Mucosa of gallbladder (tissue), 1 donor: ENCODE measurements around the gene RPL38. TPM values are rescaled to one million over a fixed set of nuclear protein-coding genes. Genes with fewer than 3 reads are reported as not detected.

Experiments used
- DNase-seq: peaks from one replicate; pipeline ENCODE4 v3.0.0-alpha.2; 2020; ENCODE audit warnings: low spot score
- total RNA-seq: library from RNA; stranded (reverse); gene quantifications from one replicate; pipeline ENCODE4 v1.2.1, GENCODE V29; 2021
- donor health status: DM: no; HTN: no; CAD: no.

The RPL38 gene
- total RNA-seq, 1 donor from 2014 or later: 627 TPM

GRCh38 chr17:74245871-74246270 is 42.4 kb downstream of the RPL38 start:
- no peak for DNase-seq

GRCh38 chr17:74249590-74250270 is 46.3 kb downstream of the RPL38 start:
- no peak for DNase-seq

GRCh38 chr17:74250324-74250995 is 47.0 kb downstream of the RPL38 start:
- no peak for DNase-seq

GRCh38 chr17:74251051-74251450 is 47.6 kb downstream of the RPL38 start:
- DNase-seq: no peak

GRCh38 chr17:74251569-74251968 is 48.1 kb downstream of the RPL38 start:
- DNase-seq: no peak

GRCh38 chr17:74252211-74252610 is 48.7 kb downstream of the RPL38 start:
- DNase-seq: no peak

- DNase-seq: no peak
Observed at GRCh38 chr17:74253036-74253435, 49.6 kb downstream of the RPL38 start.

- no peak for DNase-seq
Observed at GRCh38 chr17:74257311-74257710, 53.8 kb downstream of the RPL38 start.

GRCh38 chr17:74259667-74260524 is 56.4 kb downstream of the RPL38 start:
- no peak for DNase-seq

Other genes with a start within 250 kb of the RPL38 start
- gene TTYH2, start 9.9 kb downstream of the RPL38 start, total RNA-seq: 6.9 TPM
- gene DNAI2, start 70.6 kb downstream of the RPL38 start, total RNA-seq: 0.32 TPM
- 0.32 TPM for gene KIF19, start 122.5 kb downstream of the RPL38 start, total RNA-seq
- not detected for gene BTBD17, start 158.2 kb downstream of the RPL38 start, total RNA-seq
- 0.20 TPM for gene GPR142, start 163.8 kb downstream of the RPL38 start, total RNA-seq
- gene GPRC5C, start 228.4 kb downstream of the RPL38 start, total RNA-seq: 148 TPM